Measurements from ENCODE around the gene BARX2.

The BARX2 gene

GRCh38 chr11:129404731-129405130, 29.1 kb downstream of the BARX2 start:
- no peak for DNase-seq

GRCh38 chr11:129408865-129409444, 33.3 kb downstream of the BARX2 start:
- no peak for DNase-seq

GRCh38 chr11:129410395-129410960, 34.8 kb downstream of the BARX2 start:
- no peak for DNase-seq

GRCh38 chr11:129412494-129412893, 36.8 kb downstream of the BARX2 start:
- DNase-seq: no peak

- DNase-seq: no peak
Measured at GRCh38 chr11:129414144-129414872, 38.7 kb downstream of the BARX2 start.

- DNase-seq: no peak
Measured at GRCh38 chr11:129416080-129416820, 40.6 kb downstream of the BARX2 start.

- no peak for DNase-seq
Measured at GRCh38 chr11:129417458-129417857, 41.8 kb downstream of the BARX2 start.

- DNase-seq: no peak
Measured at GRCh38 chr11:129418039-129418438, 42.4 kb downstream of the BARX2 start.

- DNase-seq: no peak
Measured at GRCh38 chr11:129419386-129419785, 43.7 kb downstream of the BARX2 start.

- DNase-seq: no peak
Measured at GRCh38 chr11:129423426-129423825, 47.8 kb downstream of the BARX2 start.

- no peak for DNase-seq
Measured at GRCh38 chr11:129425214-129425613, 49.6 kb downstream of the BARX2 start.

- no peak for DNase-seq
Measured at GRCh38 chr11:129426038-129426437, 50.4 kb downstream of the BARX2 start.

GRCh38 chr11:129426776-129427175, 51.1 kb downstream of the BARX2 start:
- DNase-seq: no peak

GRCh38 chr11:129427376-129427775, 51.7 kb downstream of the BARX2 start:
- DNase-seq: no peak

GRCh38 chr11:129427816-129428406, 52.3 kb downstream of the BARX2 start:
- no peak for DNase-seq

- no peak for DNase-seq
Measured at GRCh38 chr11:129428557-129428956, 52.9 kb downstream of the BARX2 start.

- no peak for DNase-seq
Measured at GRCh38 chr11:129434641-129435498, 59.2 kb downstream of the BARX2 start.

- no peak for DNase-seq
Measured at GRCh38 chr11:129435499-129436245, 60.0 kb downstream of the BARX2 start.

GRCh38 chr11:129436573-129436972, 60.9 kb downstream of the BARX2 start:
- no peak for DNase-seq

GRCh38 chr11:129440028-129440713, 64.5 kb downstream of the BARX2 start:
- DNase-seq: no peak

- no peak for DNase-seq
Measured at GRCh38 chr11:129442171-129442570, 66.5 kb downstream of the BARX2 start.
